Adrenal gland (tissue), 12 donors: ENCODE measurements around the gene GRAMD1A. TPM values are rescaled to one million over a fixed set of nuclear protein-coding genes. Genes with fewer than 3 reads are reported as not detected.

ENCODE experiments used
- DNase-seq, 7 donors: peaks; one replicate each; pipeline ENCODE4 v3.0.0-alpha.2; 2019 to 2020
- H3K27ac ChIP-seq, 5 donors: fragments of 200-600 bp; sonication (generic) in 4 of 5; 1 replicate in 3 of 5; 2 replicates in 2 of 5; pipeline versions ENCODE4 v1.5.1 to v1.8.0; 2016 to 2020; ENCODE audit warnings: mild to moderate bottlenecking in 1 of 5
- H3K27me3 ChIP-seq: fragments of 200-600 bp; 2 replicates; pipeline ENCODE4 v1.8.0; 2021
- H3K36me3 ChIP-seq, 2 donors: fragments of 200-600 bp; replicated peaks in 1 of 2; 1 replicate in 1 of 2; 2 replicates in 1 of 2; pipeline versions ENCODE4 v1.5.1 to v1.8.0; 2018 to 2022
- H3K4me1 ChIP-seq, 2 donors: fragments of 200-600 bp; replicated peaks in 1 of 2; 1 replicate in 1 of 2; 2 replicates in 1 of 2; pipeline versions ENCODE4 v1.5.1 to v1.8.0; 2018 to 2021
- H3K4me3 ChIP-seq, 4 donors: fragments of 200-600 bp; sonication (generic) in 3 of 4; one replicate each; pipeline ENCODE4 v1.5.1; 2016 to 2018
- H3K9me3 ChIP-seq, 3 donors: fragments of 200-600 bp; sonication (generic) in 1 of 3; replicated peaks in 1 of 3; 1 replicate in 2 of 3; 2 replicates in 1 of 3; pipeline versions ENCODE4 v1.5.1 to v1.8.0; 2016 to 2021
- CTCF ChIP-seq, 6 experiments: fragments of 450-650 bp in 4 of 6; fragments of 200-600 bp in 2 of 6; sonication (generic) in 1 of 6; IDR thresholded peaks; 1 replicate in 5 of 6; 2 replicates in 1 of 6; pipeline versions ENCODE4 v1.5.1 to v1.8.0; 2016 to 2021; ENCODE audit warnings: antibody characterized with exemption in 6 of 6, mild to moderate bottlenecking in 2 of 6, moderate library complexity in 1 of 6
- POLR2A ChIP-seq, 2 donors: fragments of 450-650 bp; IDR thresholded peaks; one replicate each; pipeline ENCODE4 v1.6.1; 2017; ENCODE audit warnings: antibody characterized with exemption in 2 of 2, mild to moderate bottlenecking in 2 of 2, moderate library complexity in 1 of 2
- WGBS, 4 donors: extraction: QIAGEN DNeasy Blood & Tissue Kit in 2 of 4; methylation state at CpG; one replicate each; pipeline versions ENCODE4 v1.1.5 to v1.1.7; 2013 to 2017; 5-methylcytosine and 5-hydroxymethylcytosine counted together
- intact Hi-C, 2 donors: fragments of 100-400 bp; cut with DNase I; formaldehyde crosslinking; loops; one replicate each; pipeline versions ENCODE4 v1.14.1 to v1.15.0; 2022 to 2023
- polyA plus RNA-seq, 3 donors: library from polyadenylated mRNA; stranded (reverse); fragments of 200-250 nt in 2 of 3; fragments of 350-450 nt in 1 of 3; fragmentation: Illumina TruSeq in 1 of 3; extraction: RNeasy Lipid Tissue Mini Kit (QIAGEN cat#74804) in 1 of 3; gene quantifications; one replicate each; pipeline ENCODE4 v1.2.3, GENCODE V29; 2013 to 2014
- total RNA-seq, 9 donors: library from RNA; depleted of rRNA in 4 of 9; stranded (reverse); fragments of >200 nt in 4 of 9; fragments of 120-200 nt in 1 of 9; fragmentation: NEBNext Ultra II Directional in 1 of 9; extraction: Animal tissue kit (Norgen Biotek cat#: 25700) in 1 of 9; gene quantifications; one replicate each; pipeline versions ENCODE4 v1.1.0 to v1.2.4, GENCODE V29; 2013 to 2023
- donor health status: healthy with polysubstance abuse.
- donor health status: Bipolar disorder and iron deficiency.
- donor health status: DM: yes; HTN: yes; CAD: no.
- donor health status: DM: no; HTN: no; CAD: no.
- donor health status: DM: no; HTN: no; CAD: no.
- donor health status: DM: yes; HTN: yes; CAD: no.

GRAMD1A gene
- total and polyA plus RNA-seq, 12 donors, result 31.2 to 125 (median 77.2) TPM

GRCh38 chr19:34972163-34972705 is 27.9 kb upstream of the GRAMD1A start:
- Histone ChIP-seq H3K36me3 (no peaks in the 10 kb centered on the region), H3K4me1 (peaks cover 0 to 13% of the 10 kb centered on the region in 2 donors), H3K27ac (no peak overlapping the region), H3K4me3 (no peak overlapping the region), H3K9me3 (no peaks in the 10 kb centered on the region), H3K27me3 (no peaks in the 10 kb centered on the region)
- no peak for DNase-seq
- TF ChIP-seq CTCF (IDR thresholded peaks at IDR 0.05) (no peak), POLR2A (IDR thresholded peaks at IDR 0.05) (no peak)
- intact Hi-C loops, result loop anchor here (5.0 kb wide), 2 partner anchors 40 to 120 kb away; no protein-coding TSS in a partner anchor
- WGBS, 4 donors, result 82 to 98% (median 88%) methylated on average over 6 to 7 of the region's 7 CpGs

- no peaks in the 10 kb centered on the region for H3K9me3 ChIP-seq
- no peak for DNase-seq
- intact Hi-C loops, result loop anchor here (5.0 kb wide), 2 partner anchors 38 to 118 kb away; no protein-coding TSS in a partner anchor
- TF ChIP-seq CTCF (IDR thresholded peaks at IDR 0.05), result no peak
- no peak for TF ChIP-seq POLR2A (IDR thresholded peaks at IDR 0.05)
- H3K27ac ChIP-seq, result no peak overlapping the region
- H3K4me1 ChIP-seq, result peaks cover 0 to 13% of the 10 kb centered on the region in 2 donors
- H3K27me3 ChIP-seq, result no peaks in the 10 kb centered on the region
- 42 to 69% (median 64%) methylated on average over 5 of the region's 5 CpGs for WGBS, 4 donors
- no peaks in the 10 kb centered on the region for H3K36me3 ChIP-seq
- no peak overlapping the region for H3K4me3 ChIP-seq
Observed at GRCh38 chr19:34974646-34975045, 25.5 kb upstream of the GRAMD1A start.

GRCh38 chr19:34975056-34975455 is 25.1 kb upstream of the GRAMD1A start:
- H3K36me3 ChIP-seq, result no peaks in the 10 kb centered on the region
- H3K4me3 ChIP-seq, result no peak overlapping the region
- peaks cover 0 to 13% of the 10 kb centered on the region in 2 donors for H3K4me1 ChIP-seq
- no peak overlapping the region for H3K27ac ChIP-seq
- DNase-seq, result no peak
- 68 to 76% (median 70%) methylated on average over 5 of the region's 5 CpGs for WGBS, 4 donors
- TF ChIP-seq POLR2A (IDR thresholded peaks at IDR 0.05) (no peak), CTCF (IDR thresholded peaks at IDR 0.05) (no peak)
- H3K27me3 ChIP-seq, result no peaks in the 10 kb centered on the region
- intact Hi-C loops, result no loop called here
- H3K9me3 ChIP-seq, result no peaks in the 10 kb centered on the region

GRCh38 chr19:34976611-34977010 is 23.5 kb upstream of the GRAMD1A start:
- no peaks in the 10 kb centered on the region for H3K27me3 ChIP-seq
- intact Hi-C loops, result loop anchor here in 1 of 2 donors (2.0 kb wide), 1 partner anchor 34 kb away; no protein-coding TSS in a partner anchor

More at GRCh38 chr19:34976611-34977010, 23.5 kb upstream of the GRAMD1A start:
- Histone ChIP-seq H3K27ac (no peak overlapping the region), H3K36me3 (no peaks in the 10 kb centered on the region), H3K9me3 (no peaks in the 10 kb centered on the region), H3K4me3 (no peak overlapping the region), H3K4me1 (peaks cover 0 to 13% of the 10 kb centered on the region in 2 donors)
- no peak for TF ChIP-seq CTCF (IDR thresholded peaks at IDR 0.05)
- no peak for TF ChIP-seq POLR2A (IDR thresholded peaks at IDR 0.05)
- WGBS, 4 donors, result 78 to 86% (median 85%) methylated on average over 3 of the region's 3 CpGs
- no peak for DNase-seq
